GM23248 (cell line): ENCODE results near the gene SGCA. TPM values are rescaled to one million over a fixed set of nuclear protein-coding genes. Genes with fewer than 3 reads are reported as not detected.

Source experiments
- DNase-seq: peaks from one replicate; pipeline ENCODE4 v3.0.0-alpha.2; 2015
- H2AFZ ChIP-seq: fragments of 200-600 bp; sonication (generic); 2 replicates; pipeline ENCODE4 v1.6.1; 2016; ENCODE audit warnings: antibody characterized with exemption
- H3F3A ChIP-seq: fragments of 200-600 bp; sonication (generic); 2 replicates; pipeline ENCODE4 v1.6.1; 2016; ENCODE audit warnings: mild to moderate bottlenecking, antibody characterized with exemption, mixed run types; ENCODE audit not compliant: insufficient read depth
- H3K27ac ChIP-seq: fragments of 200-600 bp; sonication (generic); 2 replicates; pipeline ENCODE4 v1.5.1; 2016; ENCODE audit warnings: mild to moderate bottlenecking
- H3K27me3 ChIP-seq: fragments of 200-600 bp; sonication (generic); replicated peaks from 2 replicates; pipeline ENCODE4 v1.6.1; 2016; ENCODE audit warnings: mild to moderate bottlenecking; ENCODE audit not compliant: insufficient read depth
- H3K36me3 ChIP-seq: fragments of 200-600 bp; sonication (generic); 2 replicates; pipeline ENCODE4 v1.6.1; 2016; ENCODE audit warnings: low read depth, mild to moderate bottlenecking
- H3K4me1 ChIP-seq: fragments of 200-600 bp; sonication (generic); 2 replicates; pipeline ENCODE4 v1.6.1; 2016; ENCODE audit warnings: mild to moderate bottlenecking; ENCODE audit not compliant: insufficient read depth
- H3K4me2 ChIP-seq: fragments of 200-600 bp; sonication (generic); one replicate; pipeline ENCODE4 v1.6.1; 2016; ENCODE audit warnings: mild to moderate bottlenecking; ENCODE audit not compliant: unreplicated experiment
- H3K4me3 ChIP-seq: fragments of 200-600 bp; sonication (generic); 2 replicates; pipeline ENCODE4 v1.5.1; 2016; ENCODE audit warnings: mild to moderate bottlenecking
- H3K79me2 ChIP-seq: fragments of 200-600 bp; sonication (generic); 2 replicates; pipeline ENCODE4 v1.6.1; 2016; ENCODE audit warnings: mild to moderate bottlenecking; ENCODE audit not compliant: insufficient read depth
- H3K9ac ChIP-seq: fragments of 200-600 bp; sonication (generic); 2 replicates; pipeline ENCODE4 v1.6.1; 2016; ENCODE audit warnings: mild to moderate bottlenecking
- H3K9me2 ChIP-seq: fragments of 200-600 bp; sonication (generic); 2 replicates; pipeline ENCODE4 v1.6.1; 2016; ENCODE audit warnings: mixed run types, mild to moderate bottlenecking, moderate library complexity; ENCODE audit not compliant: insufficient read depth
- H3K9me3 ChIP-seq: fragments of 200-600 bp; sonication (generic); one replicate; pipeline ENCODE4 v1.6.1; 2017; ENCODE audit warnings: low read depth
- H4K20me1 ChIP-seq: fragments of 200-600 bp; sonication (generic); 2 replicates; pipeline ENCODE4 v1.6.0; 2016; ENCODE audit not compliant: insufficient read depth
- EZH2 ChIP-seq: fragments of 200-600 bp; sonication (generic); IDR thresholded peaks from 2 replicates; pipeline ENCODE4 v1.6.1; 2018; ENCODE audit warnings: antibody characterized with exemption, mild to moderate bottlenecking; ENCODE audit not compliant: insufficient read depth, poor library complexity, severe bottlenecking
- EZH2phosphoT487 ChIP-seq: fragments of 200-600 bp; sonication (generic); IDR thresholded peaks from 2 replicates; pipeline ENCODE4 v1.6.1; 2018; ENCODE audit warnings: antibody characterized with exemption, moderate library complexity, mild to moderate bottlenecking, low read depth; ENCODE audit not compliant: insufficient read depth
- WGBS, 2 experiments: methylation state at CpG; one replicate each; pipeline ENCODE4 v1.1.6; 2015 to 2017; ENCODE audit warnings: low lambda C conversion rate in 2 of 2, low coverage in 1 of 2; ENCODE audit errors: missing lambda C conversion rate in 2 of 2; 5-methylcytosine and 5-hydroxymethylcytosine counted together
- in situ Hi-C: fragments of 300-500 bp; cut with MboI; formaldehyde crosslinking; loops from 2 replicates; pipeline ENCODE4 v1.15.0; 2020
- polyA plus RNA-seq: library from polyadenylated mRNA; unstranded; fragments of >200 nt; fragmentation: Nextera tagmentation; extraction: Ambion mirVana; gene quantifications from 2 replicates; pipeline ENCODE4 v1.2.1, GENCODE V29; 2016
- total RNA-seq: library from RNA; depleted of rRNA; stranded (reverse); fragments of >200 nt; shearing (Covaris generic); gene quantifications from 2 replicates; pipeline ENCODE4 v1.2.3, GENCODE V29; 2014

SGCA gene
- total and polyA plus RNA-seq, 2 experiments from 2014 or later = 1.8 TPM; not detected in 1

DNA sequence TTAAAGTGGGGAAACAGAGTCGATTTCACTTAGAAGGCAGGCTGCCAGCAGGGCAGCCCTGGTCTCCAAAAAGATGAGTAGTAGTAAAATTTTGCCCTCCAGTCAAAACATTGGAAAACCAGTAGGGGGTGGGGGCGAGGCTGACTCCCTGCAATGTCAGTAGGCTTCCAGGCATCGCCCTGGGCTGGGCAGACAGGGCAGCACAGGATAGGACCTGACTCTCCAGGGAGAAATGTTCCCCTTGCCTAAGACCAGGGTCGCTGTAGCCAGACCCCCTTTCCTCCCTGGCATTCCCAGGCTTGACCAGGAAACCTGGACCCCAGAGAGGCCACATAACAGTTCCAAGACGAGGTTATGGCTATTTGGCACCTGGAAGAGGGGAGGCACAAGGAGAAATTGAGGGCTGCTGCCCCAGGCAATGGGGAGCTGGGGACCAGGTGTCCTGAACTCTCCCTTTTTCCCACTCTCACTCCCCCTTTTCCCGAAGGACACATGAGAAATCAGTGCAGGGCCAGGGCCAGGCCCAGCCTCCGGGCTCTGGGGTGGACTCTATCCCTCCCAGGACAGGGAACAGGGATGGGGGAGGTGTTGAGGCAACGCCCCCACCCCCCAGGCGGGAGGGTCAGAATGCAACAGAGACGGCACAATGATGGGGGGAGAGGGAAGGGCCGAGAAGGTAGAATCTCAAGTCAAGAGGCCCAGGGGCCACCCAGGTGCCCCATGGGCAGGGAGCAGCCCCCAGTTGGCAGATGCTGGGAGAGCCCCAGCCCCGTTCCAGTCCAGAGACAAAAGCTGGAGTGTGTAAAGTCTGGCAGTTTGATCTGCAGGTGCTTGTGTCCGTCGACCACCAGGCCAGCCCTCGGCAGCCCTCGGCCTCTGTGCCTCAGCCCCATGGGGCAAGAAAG, 31.3 kb upstream of the SGCA start:
- no peaks in the 10 kb centered on the region for H3K9me2 ChIP-seq
- in situ Hi-C loops = no loop called here
- H3K9me3 ChIP-seq = no peaks in the 10 kb centered on the region
- H3K27ac ChIP-seq = peak overlapping the region; percentile 44
- no peaks in the 10 kb centered on the region for H3K27me3 ChIP-seq
- peak; percentile 69 for DNase-seq
- peaks cover 34% of the 10 kb centered on the region; the same call in 1 of the 2 replicates for H3F3A ChIP-seq
- 0 out of 2 replicates have a peak overlapping the region, but pooled peaks have one; percentile 36 for H3K9ac ChIP-seq
- H3K4me3 ChIP-seq = no peak overlapping the region
- peaks cover 22% of the 10 kb centered on the region for H3K4me1 ChIP-seq
- H2AFZ ChIP-seq = no peak overlapping the region
- 55 to 61% methylated on average over 13 to 16 of the region's 16 CpGs for WGBS, 2 experiments
- H3K4me2 ChIP-seq = no peak overlapping the region
- peaks cover 15% of the 10 kb centered on the region for H3K36me3 ChIP-seq
- peaks cover 10% of the 10 kb centered on the region; the same call in 1 of the 2 replicates for H3K79me2 ChIP-seq
- no peaks in the 10 kb centered on the region for H4K20me1 ChIP-seq
- TF ChIP-seq EZH2 = no peak
- TF ChIP-seq EZH2phosphoT487 = no peak

DNA sequence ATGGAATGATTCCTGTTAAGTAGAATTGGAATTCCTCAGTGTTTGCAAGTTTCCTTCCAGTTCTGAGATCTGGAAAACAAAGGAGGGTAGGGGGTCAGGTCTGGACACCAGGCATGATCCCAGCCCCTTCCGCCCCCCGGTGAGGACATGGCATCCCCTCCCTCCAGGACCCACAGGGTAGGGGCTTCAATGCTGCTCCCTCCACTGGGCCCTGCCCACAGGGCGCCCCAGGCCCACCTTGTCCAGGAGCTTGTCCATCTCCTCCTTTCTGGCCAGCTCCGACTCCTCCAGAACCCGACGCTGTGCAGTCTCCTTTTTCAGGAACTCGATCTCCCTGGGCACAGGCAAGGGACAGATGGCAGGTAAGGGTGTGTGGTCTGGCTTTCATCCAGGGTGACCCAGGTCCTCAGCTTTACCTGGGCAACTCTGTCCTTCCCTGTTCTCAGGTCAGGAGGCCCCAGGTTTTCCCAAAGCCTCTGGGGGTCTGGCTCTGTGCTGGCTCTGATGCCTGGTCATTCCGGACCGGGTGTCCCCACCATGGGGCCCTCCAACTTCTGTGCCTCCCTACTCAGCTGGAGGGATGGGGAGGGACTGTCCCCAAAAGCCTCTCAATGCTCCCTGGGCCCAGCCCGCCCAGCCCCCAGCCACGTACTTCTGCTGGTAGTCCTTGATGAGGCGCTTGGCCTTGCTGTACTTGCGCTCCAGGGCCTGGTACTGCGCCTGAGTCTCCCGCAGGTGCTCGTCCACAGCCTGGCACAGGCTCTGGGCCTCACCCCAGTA, 30.3 kb upstream of the SGCA start:
- Histone ChIP-seq H3K36me3 (peaks cover 24% of the 10 kb centered on the region), H4K20me1 (no peaks in the 10 kb centered on the region)
- in situ Hi-C loops = no loop called here

DNA sequence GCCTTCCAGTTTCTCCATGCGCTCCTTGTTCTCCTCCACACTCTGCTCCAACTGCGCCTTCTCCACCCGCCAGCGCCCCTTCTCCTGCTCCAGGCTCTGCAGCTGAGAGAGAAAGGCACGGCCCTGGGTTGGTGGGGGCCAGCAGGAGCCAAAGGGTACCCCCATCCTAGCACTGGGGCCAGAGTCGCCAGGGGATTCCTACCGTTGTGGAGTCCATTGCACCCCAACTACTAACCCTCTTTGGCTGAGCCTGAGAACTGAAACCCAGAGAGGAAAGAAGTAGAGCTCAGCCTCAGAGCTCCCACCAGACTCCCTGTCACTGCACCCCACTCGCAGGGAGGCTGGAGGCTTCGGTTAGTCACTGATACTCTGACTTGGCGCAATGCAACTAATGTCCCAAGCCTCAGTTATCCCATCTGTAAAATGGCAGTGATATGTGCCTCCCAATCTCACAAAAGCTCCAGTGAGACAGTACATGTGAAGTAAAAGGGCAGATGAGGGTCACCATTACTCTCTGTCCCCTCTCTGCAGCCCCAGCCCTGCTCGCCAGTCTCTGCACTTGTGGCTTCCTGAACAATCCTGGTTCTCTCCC, 29.6 kb upstream of the SGCA start:
- 90 to 93% methylated on average over 11 of the region's 11 CpGs for WGBS, 2 experiments
- no peak for DNase-seq
- Histone ChIP-seq H4K20me1 (no peaks in the 10 kb centered on the region), H3K79me2 (peaks cover 12% of the 10 kb centered on the region; the same call in 1 of the 2 replicates), H3K9ac (no peak overlapping the region), H3K4me1 (peaks cover 22% of the 10 kb centered on the region), H3F3A (peaks cover 34% of the 10 kb centered on the region; the same call in 1 of the 2 replicates), H3K36me3 (peaks cover 28% of the 10 kb centered on the region), H3K27ac (no peak overlapping the region), H3K9me2 (no peaks in the 10 kb centered on the region), H2AFZ (no peak overlapping the region), H3K4me2 (no peak overlapping the region), H3K4me3 (no peak overlapping the region), H3K27me3 (no peaks in the 10 kb centered on the region), H3K9me3 (no peaks in the 10 kb centered on the region)
- in situ Hi-C loops = no loop called here
- TF ChIP-seq EZH2 (no peak), EZH2phosphoT487 (no peak)

More for the DNA sequence above, 30.3 kb upstream of the SGCA start:
- WGBS, 2 experiments = 94 to 96% methylated on average over 13 to 16 of the region's 16 CpGs
- H3K9me2 ChIP-seq = no peaks in the 10 kb centered on the region
- peaks cover 22% of the 10 kb centered on the region for H3K4me1 ChIP-seq
- no peaks in the 10 kb centered on the region for H3K27me3 ChIP-seq
- no peak for DNase-seq
- no peak overlapping the region for H3K4me3 ChIP-seq
- no peaks in the 10 kb centered on the region for H3K9me3 ChIP-seq
- H3K27ac ChIP-seq = no peak overlapping the region
- H3K79me2 ChIP-seq = peaks cover 12% of the 10 kb centered on the region; the same call in 1 of the 2 replicates
- peaks cover 34% of the 10 kb centered on the region; the same call in 1 of the 2 replicates for H3F3A ChIP-seq
- H3K9ac ChIP-seq = no peak overlapping the region
- no peak overlapping the region for H2AFZ ChIP-seq
- no peak for TF ChIP-seq EZH2phosphoT487
- H3K4me2 ChIP-seq = no peak overlapping the region

DNA sequence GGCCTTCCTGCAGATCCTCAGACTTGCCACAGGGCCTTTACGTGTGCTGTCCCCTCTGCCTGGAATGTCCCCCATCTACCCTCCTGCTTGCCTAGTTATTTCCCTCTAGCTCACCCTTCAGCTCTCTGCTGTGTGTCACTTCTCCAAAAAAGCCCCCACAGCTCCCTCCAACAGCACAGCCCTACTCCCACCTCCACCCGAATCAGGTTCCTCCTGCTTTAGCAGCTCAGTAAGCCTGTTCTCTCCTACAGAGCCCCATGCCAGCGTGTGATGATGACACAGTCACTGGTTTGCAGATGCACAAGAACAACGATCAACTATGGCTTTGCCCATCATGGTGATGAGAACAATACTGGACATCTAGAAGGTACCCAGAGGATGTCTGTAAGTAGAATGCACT, 28.8 kb upstream of the SGCA start:
- no peak overlapping the region for H3K9ac ChIP-seq
- TF ChIP-seq EZH2 (no peak), EZH2phosphoT487 (no peak)
- H3K9me3 ChIP-seq = no peaks in the 10 kb centered on the region
- peaks cover 28% of the 10 kb centered on the region for H3K36me3 ChIP-seq
- H3K4me1 ChIP-seq = peaks cover 22% of the 10 kb centered on the region
- H3F3A ChIP-seq = peaks cover 30% of the 10 kb centered on the region; the same call in 1 of the 2 replicates
- no peak overlapping the region for H2AFZ ChIP-seq
- no peaks in the 10 kb centered on the region for H3K27me3 ChIP-seq
- H3K9me2 ChIP-seq = no peaks in the 10 kb centered on the region
- in situ Hi-C loops = no loop called here
- WGBS, 2 experiments = 79 to 84% methylated on average over 4 of the region's 4 CpGs
- no peaks in the 10 kb centered on the region for H4K20me1 ChIP-seq
- no peak overlapping the region for H3K4me2 ChIP-seq
- DNase-seq = no peak
- H3K79me2 ChIP-seq = peaks cover 18% of the 10 kb centered on the region; the same call in 1 of the 2 replicates
- no peak overlapping the region for H3K4me3 ChIP-seq
- H3K27ac ChIP-seq = no peak overlapping the region
